ENCODE measurements around the gene ATG10.

GRCh38 chr5:82259172-82259800 lies 287.5 kb downstream of the ATG10 start:
- TF ChIP-seq ZNF530 (CRISPR knock-in tag; IDR thresholded peaks at IDR 0.05; ENCODE audit: low read depth), result no peak
- TF ChIP-seq E2F5 (CRISPR knock-in tag; conservative IDR thresholded peaks at IDR 0.05), result no peak
- TF ChIP-seq ZBTB44 (CRISPR knock-in tag; IDR thresholded peaks at IDR 0.05), result no peak
- TF ChIP-seq HDAC6 (IDR thresholded peaks at IDR 0.05; ENCODE audit: low read depth, low read length), result no peak
- TF ChIP-seq ZNF142 (CRISPR knock-in tag; IDR thresholded peaks at IDR 0.05), result no peak
- no peak for TF ChIP-seq POLR2A (IDR thresholded peaks at IDR 0.05; ENCODE audit: insufficient read depth in 1 of 2, low read depth in 2 of 2, low read length in 2 of 2)
- no peak for TF ChIP-seq JUN (CRISPR knock-in tag; IDR thresholded peaks at IDR 0.05)
- TF ChIP-seq TAF1 (CRISPR knock-in tag; IDR thresholded peaks at IDR 0.05), result no peak
- no peak for TF ChIP-seq HMGXB4 (CRISPR knock-in tag; IDR thresholded peaks at IDR 0.05; ENCODE audit: borderline replicate concordance in 1 of 2, low read depth in 1 of 2)
- peak; percentile 35 for TF ChIP-seq CTCF (CRISPR knock-in tag; IDR thresholded peaks at IDR 0.05)
- no peak for TF ChIP-seq ZNF431 (CRISPR knock-in tag; IDR thresholded peaks at IDR 0.05; ENCODE audit: borderline replicate concordance, low read depth)
- TF ChIP-seq ZNF274 (CRISPR knock-in tag; IDR thresholded peaks at IDR 0.05), result no peak
- TF ChIP-seq TCF12 (IDR thresholded peaks at IDR 0.05), result no peak
- TF ChIP-seq TCF12 (CRISPR knock-in tag; IDR thresholded peaks at IDR 0.05), result no peak
